K562 (cell line): ENCODE data around the gene LUC7L.

Experiments used
- CTCF ChIP-seq, 3 experiments: IDR thresholded peaks in 2 of 3; conservative IDR thresholded peaks in 1 of 3; 2 replicates each; pipeline ENCODE4 v1.5.1; 2011 to 2012; ENCODE audit warnings: low read length in 3 of 3, mild to moderate bottlenecking in 3 of 3, control low read depth in 2 of 3, improper control_type of control experiment in 1 of 3, inconsistent platforms in 1 of 3, low read depth in 1 of 3, mixed read lengths in 1 of 3, moderate library complexity in 1 of 3; ENCODE audit not compliant: insufficient read depth in 2 of 3
- E2F5 ChIP-seq: sonication (generic); formaldehyde crosslinking; IDR thresholded peaks from 2 replicates; pipeline ENCODE4 v1.8.0; 2022; ENCODE audit warnings: mild to moderate bottlenecking, missing genetic modification reagents
- E4F1 ChIP-seq: fragments of 250-450 bp; sonication (Bioruptor Pico); IDR thresholded peaks from 2 replicates; pipeline ENCODE4 v1.5.0; 2021; ENCODE audit warnings: mild to moderate bottlenecking, borderline replicate concordance
- ELF4 ChIP-seq: fragments of 450-650 bp; formaldehyde crosslinking; IDR thresholded peaks from 2 replicates; pipeline ENCODE4 v1.4.0; 2022; ENCODE audit warnings: missing genetic modification characterization
- EZH2 ChIP-seq: IDR thresholded peaks from 2 replicates; pipeline ENCODE4 v1.6.1; 2012; ENCODE audit warnings: low read depth, mild to moderate bottlenecking, inconsistent platforms, low read length, borderline replicate concordance
- ILF3 ChIP-seq: fragments of 450-650 bp; IDR thresholded peaks from 2 replicates; pipeline ENCODE4 v1.6.1; 2018; ENCODE audit warnings: antibody characterized with exemption, mild to moderate bottlenecking, moderate library complexity, borderline replicate concordance
- PBX2 ChIP-seq, 2 experiments: IDR thresholded peaks in 1 of 2; conservative IDR thresholded peaks in 1 of 2; 2 replicates each; pipeline ENCODE4 v1.6.1; 2016; ENCODE audit warnings: low read depth in 2 of 2, mild to moderate bottlenecking in 1 of 2, missing compliant biosample characterization in 1 of 2, missing genetic modification characterization in 1 of 2, moderate library complexity in 1 of 2
- POLR2A ChIP-seq: fragments of 450-650 bp; conservative IDR thresholded peaks from 2 replicates; pipeline ENCODE4 v1.6.1; 2016
- REST ChIP-seq, 2 experiments: fragments of 450-650 bp; formaldehyde crosslinking in 1 of 2; IDR thresholded peaks; 2 replicates each; pipeline versions ENCODE4 v1.4.0 to v1.6.1; 2014 to 2020; ENCODE audit warnings: mild to moderate bottlenecking in 2 of 2, borderline replicate concordance in 1 of 2, low read depth in 1 of 2
- THRA ChIP-seq: fragments of 450-650 bp; IDR thresholded peaks from 2 replicates; pipeline ENCODE4 v1.6.1; 2017; ENCODE audit warnings: mild to moderate bottlenecking, moderate library complexity
- YY1 ChIP-seq, 3 experiments: IDR thresholded peaks; 2 replicates each; pipeline ENCODE4 v1.6.1; 2011; ENCODE audit warnings: low read length in 2 of 3, mild to moderate bottlenecking in 2 of 3, moderate library complexity in 2 of 3, borderline replicate concordance in 1 of 3, control low read depth in 1 of 3, low read depth in 1 of 3; ENCODE audit not compliant: insufficient read depth in 3 of 3, insufficient replicate concordance in 2 of 3, control insufficient read depth in 1 of 3, insufficient read length in 1 of 3; ENCODE audit errors: extremely low read depth in 1 of 3
- ZNF224 ChIP-seq: sonication (generic); formaldehyde crosslinking; IDR thresholded peaks from 2 replicates; pipeline ENCODE4 v1.8.0; 2022; ENCODE audit warnings: mild to moderate bottlenecking, missing genetic modification reagents

GRCh38 chr16:160691-161190, 68.5 kb downstream of the LUC7L start:
- TF ChIP-seq EZH2 (no peak), ILF3 (no peak), ZNF224 (CRISPR knock-in tag) (no peak), REST (IDR thresholded peaks at IDR 0.05; ENCODE audit: borderline replicate concordance) (no peak), REST (CRISPR knock-in tag; IDR thresholded peaks at IDR 0.05; ENCODE audit: low read depth) (no peak), POLR2A (no peak), CTCF (IDR thresholded peaks at IDR 0.05 in 2 of 3, conservative IDR thresholded peaks at IDR 0.05 in 1 of 3; ENCODE audit: insufficient read depth in 2 of 3, low read depth in 1 of 3, low read length in 3 of 3) (no peak), PBX2 (CRISPR knock-in tag; IDR thresholded peaks at IDR 0.05; ENCODE audit: low read depth) (no peak), PBX2 (tag; conservative IDR thresholded peaks at IDR 0.05; ENCODE audit: low read depth) (no peak), THRA (no peak), E2F5 (CRISPR knock-in tag) (no peak), E4F1 (CRISPR knock-in tag) (no peak), YY1 (IDR thresholded peaks at IDR 0.05; ENCODE audit: borderline replicate concordance in 1 of 3, control insufficient read depth in 1 of 3, extremely low read depth in 1 of 3, insufficient read depth in 3 of 3, insufficient read length in 1 of 3, insufficient replicate concordance in 2 of 3, low read depth in 1 of 3, low read length in 2 of 3) (no peak), ELF4 (CRISPR knock-in tag) (no peak)
